Duodenal mucosa (tissue), 2 donors: Measurements from ENCODE around the gene EXOC2.

ENCODE experiments used
- H3K27ac ChIP-seq: one replicate; pipeline ENCODE4 v1.7.0; 2013; ENCODE audit warnings: low read depth, low read length
- H3K27me3 ChIP-seq, 2 donors: one replicate each; pipeline ENCODE4 v1.7.0; 2013; ENCODE audit warnings: low read length in 2 of 2, control low read depth in 1 of 2; ENCODE audit not compliant: insufficient read depth in 2 of 2, control insufficient read depth in 1 of 2
- H3K36me3 ChIP-seq, 2 donors: one replicate each; pipeline ENCODE4 v1.7.0; 2013; ENCODE audit warnings: low read length in 2 of 2, control low read depth in 1 of 2; ENCODE audit not compliant: insufficient read depth in 2 of 2, control insufficient read depth in 1 of 2
- H3K4me1 ChIP-seq, 2 donors: one replicate each; pipeline ENCODE4 v1.7.0; 2013; ENCODE audit warnings: low read length in 2 of 2, control low read depth in 1 of 2; ENCODE audit not compliant: insufficient read depth in 2 of 2, control insufficient read depth in 1 of 2
- H3K4me3 ChIP-seq, 2 donors: one replicate each; pipeline ENCODE4 v1.7.0; 2013; ENCODE audit warnings: low read length in 2 of 2, low read depth in 1 of 2
- H3K9ac ChIP-seq, 2 donors: one replicate each; pipeline ENCODE4 v1.7.0; 2013; ENCODE audit warnings: low read length in 2 of 2, low read depth in 1 of 2
- H3K9me3 ChIP-seq, 2 donors: one replicate each; pipeline ENCODE4 v1.7.0; 2013; ENCODE audit warnings: low read length in 2 of 2, control low read depth in 1 of 2; ENCODE audit not compliant: control insufficient read depth in 1 of 2

EXOC2 gene

DNA sequence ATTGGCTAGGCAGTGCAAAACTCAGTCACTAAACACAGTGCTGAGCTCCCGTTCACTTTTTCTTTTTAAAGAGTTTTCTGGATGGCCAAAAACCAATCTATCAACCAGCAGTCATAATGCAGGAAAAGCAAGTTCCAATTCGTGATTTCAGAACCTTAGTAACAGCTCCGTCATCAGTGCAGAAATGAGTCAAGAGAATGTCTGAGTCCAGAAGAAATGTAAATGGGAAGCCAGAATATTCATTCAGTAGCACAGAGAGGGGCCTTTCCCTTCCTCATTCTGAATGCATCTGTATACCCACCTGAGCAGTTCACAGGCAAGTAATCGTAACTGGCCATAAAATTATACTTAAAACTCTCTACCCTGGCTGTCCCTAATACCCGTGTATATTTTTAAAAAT is 56.5 kb downstream of the EXOC2 start:
- Histone ChIP-seq H3K27ac (no peak overlapping the region), H3K9ac (no peak overlapping the region), H3K4me3 (no peak overlapping the region), H3K9me3 (no peaks in the 10 kb centered on the region), H3K36me3 (peaks cover 0 to 4% of the 10 kb centered on the region in 2 donors), H3K4me1 (no peaks in the 10 kb centered on the region), H3K27me3 (no peaks in the 10 kb centered on the region)

DNA sequence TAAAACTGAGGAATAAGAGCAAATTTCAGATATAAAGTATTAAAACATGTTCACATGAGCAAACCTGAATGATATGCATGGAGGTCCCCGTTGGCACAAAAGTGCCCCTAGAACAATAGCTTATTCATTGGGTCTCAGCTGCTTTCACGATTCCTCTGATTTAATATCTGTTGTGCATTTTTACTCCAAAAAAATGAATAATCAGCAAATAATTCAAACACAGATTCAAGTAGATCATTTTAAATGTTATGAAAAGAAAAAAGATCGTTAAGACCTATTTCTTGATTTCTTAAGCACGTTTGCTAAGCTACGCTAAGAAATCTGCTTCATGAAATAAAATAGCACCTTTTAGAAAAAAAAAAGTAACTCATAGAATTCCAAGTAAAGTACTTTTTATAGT is 57.7 kb downstream of the EXOC2 start:
- Histone ChIP-seq H3K9me3 (no peaks in the 10 kb centered on the region), H3K36me3 (peaks cover 3 to 4% of the 10 kb centered on the region in 2 donors), H3K4me3 (no peak overlapping the region), H3K27ac (no peak overlapping the region), H3K27me3 (no peaks in the 10 kb centered on the region), H3K4me1 (no peaks in the 10 kb centered on the region), H3K9ac (no peak overlapping the region)

DNA sequence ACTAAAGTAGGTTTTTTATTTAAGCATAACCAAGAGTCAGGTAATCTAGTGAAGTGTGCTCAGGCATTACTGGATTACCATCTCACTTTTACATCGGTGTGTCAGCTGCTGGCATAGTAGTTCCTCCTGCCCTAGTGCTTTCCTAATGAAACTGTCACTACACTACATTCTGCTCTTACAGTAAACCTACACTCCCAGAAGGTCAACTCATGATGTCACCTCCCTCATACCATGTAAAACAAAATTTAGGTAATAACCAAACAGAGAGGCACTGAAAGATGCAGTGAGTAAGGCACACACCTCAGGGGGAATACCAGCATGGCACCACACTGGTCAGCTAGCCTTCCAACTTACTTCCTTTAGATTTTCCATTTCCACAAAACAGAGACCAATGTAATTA is 59.3 kb downstream of the EXOC2 start:
- Histone ChIP-seq H3K4me1 (no peaks in the 10 kb centered on the region), H3K4me3 (no peak overlapping the region), H3K9me3 (no peaks in the 10 kb centered on the region), H3K9ac (no peak overlapping the region), H3K27me3 (no peaks in the 10 kb centered on the region), H3K36me3 (peaks cover 3 to 4% of the 10 kb centered on the region in 2 donors), H3K27ac (no peak overlapping the region)

DNA sequence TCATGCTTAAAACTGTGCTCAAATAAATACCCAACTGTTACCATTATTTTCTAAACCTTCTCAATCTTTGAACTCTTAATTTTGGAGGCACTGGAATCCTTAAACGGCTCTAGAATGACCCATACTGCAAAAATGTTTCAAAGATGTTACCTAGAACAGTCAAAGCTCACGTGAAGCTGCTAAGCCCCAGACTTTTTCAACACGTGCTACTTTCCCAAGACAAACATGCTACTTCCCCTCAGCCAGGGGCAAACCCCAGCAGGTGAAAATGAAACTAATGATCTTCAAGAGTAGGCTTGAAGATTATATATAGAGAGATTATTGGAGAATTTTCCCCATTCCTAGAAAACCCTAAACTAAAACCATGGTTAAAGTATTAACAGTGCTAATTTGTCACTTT is 64.2 kb downstream of the EXOC2 start:
- no peak overlapping the region for H3K27ac ChIP-seq
- no peaks in the 10 kb centered on the region for H3K9me3 ChIP-seq
- H3K4me3 ChIP-seq, result no peak overlapping the region
- peaks cover 3 to 4% of the 10 kb centered on the region in 2 donors for H3K36me3 ChIP-seq
- no peak overlapping the region for H3K9ac ChIP-seq
- no peaks in the 10 kb centered on the region for H3K27me3 ChIP-seq
- no peaks in the 10 kb centered on the region for H3K4me1 ChIP-seq

DNA sequence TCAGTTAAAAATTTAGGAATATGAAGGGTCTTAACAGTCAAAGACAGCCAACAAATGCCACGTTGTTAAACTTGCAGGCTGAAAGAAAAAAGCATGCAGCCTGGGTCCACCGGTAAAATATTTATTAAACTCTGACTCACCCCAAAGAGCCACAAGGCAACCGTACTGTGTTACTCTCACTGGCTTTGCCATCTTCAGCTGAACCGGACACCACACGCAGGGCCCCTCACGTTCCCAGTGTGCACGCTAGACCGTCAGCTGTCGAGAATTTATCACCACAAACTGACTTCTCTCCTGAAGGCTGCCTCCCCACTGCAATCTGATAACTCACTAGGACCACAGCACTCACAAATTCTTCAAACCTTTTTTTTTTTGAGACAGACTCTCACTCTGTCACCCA is 66.7 kb downstream of the EXOC2 start:
- Histone ChIP-seq H3K9me3 (no peaks in the 10 kb centered on the region), H3K4me1 (no peaks in the 10 kb centered on the region), H3K27ac (no peak overlapping the region), H3K36me3 (peaks cover 0 to 8% of the 10 kb centered on the region in 2 donors), H3K27me3 (no peaks in the 10 kb centered on the region), H3K4me3 (no peak overlapping the region), H3K9ac (no peak overlapping the region)

DNA sequence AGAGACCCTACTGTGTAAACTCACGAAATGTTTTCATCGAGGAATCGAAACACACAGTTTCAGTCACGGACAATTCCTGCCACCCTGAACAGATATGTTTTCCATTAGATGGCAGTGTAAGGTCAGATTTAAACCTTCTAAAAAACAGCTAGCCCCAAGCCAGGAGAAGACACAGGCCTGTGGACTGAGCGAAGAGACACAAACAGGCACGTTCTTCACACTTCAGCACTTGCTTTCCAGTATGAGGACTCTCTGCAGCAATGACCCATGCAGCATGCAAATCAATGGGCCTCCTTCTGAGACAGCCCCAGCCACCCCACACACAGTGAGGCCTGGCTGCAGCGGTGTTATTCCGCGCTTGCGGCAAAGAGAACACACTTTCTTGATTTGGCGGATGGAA is 68.0 kb downstream of the EXOC2 start:
- Histone ChIP-seq H3K27ac (no peak overlapping the region), H3K9me3 (no peaks in the 10 kb centered on the region), H3K9ac (no peak overlapping the region), H3K36me3 (peaks cover 0 to 5% of the 10 kb centered on the region in 2 donors), H3K4me1 (no peaks in the 10 kb centered on the region), H3K27me3 (no peaks in the 10 kb centered on the region), H3K4me3 (no peak overlapping the region)

DNA sequence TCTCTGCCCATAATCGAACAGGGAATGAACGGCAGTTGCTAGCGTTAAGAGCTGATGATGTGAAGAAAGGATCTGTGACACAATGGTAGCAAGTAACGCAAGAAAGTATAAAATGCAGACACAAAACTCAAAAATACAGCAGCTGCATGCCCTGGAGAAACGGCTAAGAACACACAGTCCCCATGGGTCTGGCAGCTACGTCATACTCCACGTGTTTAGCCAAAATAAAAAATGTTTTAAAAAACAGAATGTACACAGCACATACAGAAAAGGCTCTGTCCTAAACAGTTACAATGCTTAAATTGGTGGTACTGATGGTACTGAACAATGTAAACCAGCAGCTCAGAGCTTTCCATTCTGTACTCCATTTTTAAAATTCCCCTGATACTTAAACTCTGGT is 70.5 kb downstream of the EXOC2 start:
- Histone ChIP-seq H3K4me3 (no peak overlapping the region), H3K9me3 (no peaks in the 10 kb centered on the region), H3K27ac (no peak overlapping the region), H3K4me1 (no peaks in the 10 kb centered on the region), H3K36me3 (peaks cover 0 to 7% of the 10 kb centered on the region in 2 donors), H3K9ac (no peak overlapping the region), H3K27me3 (no peaks in the 10 kb centered on the region)

DNA sequence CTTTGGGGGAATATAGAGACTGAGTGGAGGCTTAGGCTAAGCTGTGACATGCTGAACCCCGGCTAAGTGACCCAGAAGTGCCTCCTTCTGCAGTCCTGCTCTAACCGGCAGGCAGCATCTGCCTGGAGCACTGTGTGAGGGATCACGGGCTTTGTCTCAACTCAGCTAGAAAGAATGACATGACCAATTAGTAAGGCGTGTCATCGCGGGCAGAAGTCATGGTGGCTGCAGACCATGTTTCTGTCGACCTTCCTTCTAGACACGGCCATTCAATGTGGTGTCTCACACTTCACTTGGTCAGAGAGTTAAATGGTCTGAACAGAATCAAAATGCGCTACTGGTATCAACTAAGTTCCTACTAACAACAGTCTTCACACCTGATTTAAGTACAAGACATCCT is 71.0 kb downstream of the EXOC2 start:
- Histone ChIP-seq H3K4me1 (no peaks in the 10 kb centered on the region), H3K36me3 (peaks cover 0 to 11% of the 10 kb centered on the region in 2 donors), H3K9ac (no peak overlapping the region), H3K27ac (no peak overlapping the region), H3K27me3 (no peaks in the 10 kb centered on the region), H3K9me3 (no peaks in the 10 kb centered on the region), H3K4me3 (no peak overlapping the region)

DNA sequence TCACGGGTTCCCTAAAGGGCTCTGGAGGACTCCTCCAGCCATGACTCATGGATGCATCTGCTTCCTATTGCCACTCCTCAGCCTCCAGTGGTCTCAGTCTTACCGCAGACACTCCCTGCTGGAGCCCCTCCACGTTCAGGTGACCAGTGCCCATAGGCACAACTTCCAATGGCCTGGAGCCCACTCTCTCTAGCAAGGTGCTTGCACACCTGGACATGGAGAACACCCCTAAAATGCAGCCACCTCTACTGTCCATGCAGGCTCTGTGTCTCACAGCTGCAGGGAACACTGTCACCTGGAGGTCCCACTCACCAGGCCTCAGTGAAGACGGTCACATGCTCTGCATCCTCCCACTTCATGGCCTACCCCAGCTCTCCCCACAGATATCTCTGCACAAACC is 72.0 kb downstream of the EXOC2 start:
- no peaks in the 10 kb centered on the region for H3K27me3 ChIP-seq
- no peaks in the 10 kb centered on the region for H3K9me3 ChIP-seq
- H3K9ac ChIP-seq, result no peak overlapping the region
- H3K4me3 ChIP-seq, result no peak overlapping the region
- H3K27ac ChIP-seq, result no peak overlapping the region
- H3K36me3 ChIP-seq, result peaks cover 0 to 11% of the 10 kb centered on the region in 2 donors
- no peaks in the 10 kb centered on the region for H3K4me1 ChIP-seq

DNA sequence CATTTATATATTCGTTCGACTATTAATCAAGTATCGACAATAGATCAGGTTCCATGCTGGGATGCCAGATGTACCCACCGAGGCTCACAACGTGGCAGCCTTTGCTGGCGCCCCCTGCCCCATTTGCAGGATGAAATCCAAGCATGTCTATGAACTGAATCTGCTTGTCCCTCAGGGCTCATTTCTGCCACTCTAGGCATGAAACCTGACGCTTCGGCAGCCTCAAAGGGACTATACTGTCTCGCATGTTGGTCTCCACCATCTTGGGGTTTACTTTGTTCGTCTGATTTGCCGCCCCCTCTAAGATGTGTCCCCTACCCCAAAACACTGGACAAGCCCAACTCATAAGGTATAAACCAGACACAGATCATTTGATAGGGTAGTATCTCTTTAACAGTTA is 72.8 kb downstream of the EXOC2 start:
- Histone ChIP-seq H3K27ac (no peak overlapping the region), H3K4me3 (no peak overlapping the region), H3K4me1 (no peaks in the 10 kb centered on the region), H3K9ac (no peak overlapping the region), H3K27me3 (no peaks in the 10 kb centered on the region), H3K36me3 (peaks cover 0 to 15% of the 10 kb centered on the region in 2 donors), H3K9me3 (no peaks in the 10 kb centered on the region)

DNA sequence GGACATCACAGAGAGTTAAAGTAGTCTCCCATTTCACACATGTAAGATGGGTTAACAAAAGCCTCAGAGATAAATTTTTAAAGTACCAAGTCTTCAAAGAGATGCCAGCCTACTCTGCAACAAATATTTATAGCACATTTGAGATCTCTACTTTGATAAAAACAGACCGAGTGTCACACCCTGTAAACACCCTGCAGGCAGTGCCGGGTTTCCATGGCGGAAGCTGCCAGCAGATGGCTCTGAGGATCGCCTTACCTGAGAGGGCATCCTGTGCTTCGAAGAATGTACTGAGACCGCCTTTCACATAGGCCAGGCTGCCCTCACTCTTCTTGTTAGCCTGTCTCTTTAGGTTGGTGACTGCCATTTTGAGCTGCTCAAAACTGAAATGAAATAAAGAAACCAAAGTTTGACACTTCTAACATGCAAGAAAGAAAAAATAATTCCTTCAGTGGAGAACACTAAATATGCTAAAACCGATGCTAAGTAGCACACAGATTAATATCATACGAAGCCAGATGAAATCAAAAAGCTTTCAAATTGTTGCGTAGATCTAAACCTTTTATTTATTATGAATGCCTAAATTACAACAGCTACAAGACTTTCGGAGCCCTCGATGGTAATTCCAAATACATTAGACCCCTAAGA is 75.4 kb downstream of the EXOC2 start:
- Histone ChIP-seq H3K9me3 (no peaks in the 10 kb centered on the region), H3K9ac (no peak overlapping the region), H3K36me3 (peaks cover 0 to 20% of the 10 kb centered on the region in 2 donors), H3K27me3 (no peaks in the 10 kb centered on the region), H3K4me1 (no peaks in the 10 kb centered on the region), H3K27ac (no peak overlapping the region), H3K4me3 (no peak overlapping the region)
